Anterior cingulate cortex (tissue), 58 donors: ENCODE measurements around the gene OLFML2A.
A peak's percentile ranks its signal among the peaks of the same experiment; 100 is the strongest.
"Not testable (repeated sequence)": the region's sequence is repeated elsewhere in the genome, so short reads cannot be mapped to it uniquely, and the experiment has no call there.

Experiments used
- DNase-seq, 58 donors: peaks; one replicate each; lab custom pipeline; 2025; lab: John Stamatoyannopoulos, UW

Gene OLFML2A

GRCh38 chr9:124814164-124814535 is 37.2 kb downstream of the OLFML2A start:
- DNase-seq, result no peak

GRCh38 chr9:124815601-124816000 is 38.7 kb downstream of the OLFML2A start:
- no peak for DNase-seq

- DNase-seq, result no peak
Observed at GRCh38 chr9:124818431-124819281, 41.7 kb downstream of the OLFML2A start.

GRCh38 chr9:124820698-124821623 is 44.0 kb downstream of the OLFML2A start:
- no peak for DNase-seq

- DNase-seq, result no peak
Observed at GRCh38 chr9:124828489-124829333, 51.8 kb downstream of the OLFML2A start.

- DNase-seq, result no peak
Observed at GRCh38 chr9:124829334-124829669, 52.4 kb downstream of the OLFML2A start.

GRCh38 chr9:124830593-124830992 is 53.7 kb downstream of the OLFML2A start:
- DNase-seq, result no peak

GRCh38 chr9:124831642-124832364 is 54.9 kb downstream of the OLFML2A start:
- no peak for DNase-seq

GRCh38 chr9:124834591-124834990 is 57.7 kb downstream of the OLFML2A start:
- no peak for DNase-seq

GRCh38 chr9:124835026-124835557 is 58.2 kb downstream of the OLFML2A start:
- DNase-seq, result peak in 1 of 58 donors; percentile 65

GRCh38 chr9:124838132-124838531 is 61.2 kb downstream of the OLFML2A start:
- not testable (repeated sequence) for DNase-seq

- not testable (repeated sequence) for DNase-seq
Observed at GRCh38 chr9:124838567-124839275, 61.8 kb downstream of the OLFML2A start.

GRCh38 chr9:124839612-124840299 is 62.8 kb downstream of the OLFML2A start:
- no peak for DNase-seq

- no peak for DNase-seq
Observed at GRCh38 chr9:124840300-124840833, 63.4 kb downstream of the OLFML2A start.

- no peak for DNase-seq
Observed at GRCh38 chr9:124841075-124841821, 64.3 kb downstream of the OLFML2A start.

- DNase-seq, result no peak
Observed at GRCh38 chr9:124843456-124844034, 66.6 kb downstream of the OLFML2A start.

GRCh38 chr9:124844291-124844690 is 67.4 kb downstream of the OLFML2A start:
- DNase-seq, result no peak
